ENCODE measurements around the gene VPS9D1.
"Not testable (repeated sequence)": the region's sequence is repeated elsewhere in the genome, so short reads cannot be mapped to it uniquely, and the experiment has no call there.

VPS9D1 gene

GRCh38 chr16:89696670-89697128 lies 24.0 kb downstream of the VPS9D1 start:
- Histone ChIP-seq H3K4me1 (ENCODE audit: insufficient read depth, low read length) (peaks cover 4% of the 10 kb centered on the region; the same call in 1 of the 2 replicates), H3K36me3 (ENCODE audit: insufficient read depth, low read depth, low read length) (peaks cover 35% of the 10 kb centered on the region), H3K9ac (ENCODE audit: low read depth, low read length) (no peak overlapping the region), H3K4me3 (ENCODE audit: low read length) (no peak overlapping the region), H3K27ac (ENCODE audit: low read length) (no peak overlapping the region), H3K9me3 (ENCODE audit: insufficient read depth, low read depth, low read length) (no peaks in the 10 kb centered on the region), H3K27me3 (ENCODE audit: insufficient read depth, low read length) (peaks cover 5% of the 10 kb centered on the region; the same call in 1 of the 2 replicates)

GRCh38 chr16:89695875-89696669 lies 24.6 kb downstream of the VPS9D1 start:
- Histone ChIP-seq H3K9ac (ENCODE audit: low read depth, low read length) (no peak overlapping the region), H3K4me1 (ENCODE audit: insufficient read depth, low read length) (peaks cover 4% of the 10 kb centered on the region; the same call in 1 of the 2 replicates), H3K27ac (ENCODE audit: low read length) (no peak overlapping the region), H3K27me3 (ENCODE audit: insufficient read depth, low read length) (peaks cover 5% of the 10 kb centered on the region; the same call in 1 of the 2 replicates), H3K4me3 (ENCODE audit: low read length) (no peak overlapping the region), H3K36me3 (ENCODE audit: insufficient read depth, low read depth, low read length) (peaks cover 41% of the 10 kb centered on the region), H3K9me3 (ENCODE audit: insufficient read depth, low read depth, low read length) (no peaks in the 10 kb centered on the region)

GRCh38 chr16:89695086-89695874 lies 25.4 kb downstream of the VPS9D1 start:
- Histone ChIP-seq H3K4me1 (ENCODE audit: insufficient read depth, low read length) (peaks cover 4% of the 10 kb centered on the region; the same call in 1 of the 2 replicates), H3K27ac (ENCODE audit: low read length) (no peak overlapping the region), H3K4me3 (ENCODE audit: low read length) (no peak overlapping the region), H3K27me3 (ENCODE audit: insufficient read depth, low read length) (no peaks in the 10 kb centered on the region), H3K9ac (ENCODE audit: low read depth, low read length) (no peak overlapping the region), H3K36me3 (ENCODE audit: insufficient read depth, low read depth, low read length) (peaks cover 46% of the 10 kb centered on the region), H3K9me3 (ENCODE audit: insufficient read depth, low read depth, low read length) (no peaks in the 10 kb centered on the region)

GRCh38 chr16:89694784-89695085 lies 26.0 kb downstream of the VPS9D1 start:
- not testable (repeated sequence) for H3K4me3 ChIP-seq (ENCODE audit: low read length); H3K9ac ChIP-seq (ENCODE audit: low read depth, low read length); H3K4me1 ChIP-seq (ENCODE audit: insufficient read depth, low read length); H3K9me3 ChIP-seq (ENCODE audit: insufficient read depth, low read depth, low read length); H3K27ac ChIP-seq (ENCODE audit: low read length); H3K27me3 ChIP-seq (ENCODE audit: insufficient read depth, low read length)
- H3K36me3 ChIP-seq (ENCODE audit: insufficient read depth, low read depth, low read length): peaks cover 52% of the 10 kb centered on the region

- no peaks in the 10 kb centered on the region; the same call in 1 of the 2 replicates for H3K4me1 ChIP-seq (ENCODE audit: insufficient read depth, low read length)
- no peak overlapping the region for H3K27ac ChIP-seq (ENCODE audit: low read length)
- H3K9ac ChIP-seq (ENCODE audit: low read depth, low read length): no peak overlapping the region
- H3K36me3 ChIP-seq (ENCODE audit: insufficient read depth, low read depth, low read length): peaks cover 58% of the 10 kb centered on the region
- H3K9me3 ChIP-seq (ENCODE audit: insufficient read depth, low read depth, low read length): no peaks in the 10 kb centered on the region
- H3K27me3 ChIP-seq (ENCODE audit: insufficient read depth, low read length): no peaks in the 10 kb centered on the region
- no peak overlapping the region for H3K4me3 ChIP-seq (ENCODE audit: low read length)
Measured at GRCh38 chr16:89693931-89694783, 26.5 kb downstream of the VPS9D1 start.

GRCh38 chr16:89693289-89693731 lies 27.4 kb downstream of the VPS9D1 start:
- Histone ChIP-seq H3K27ac (ENCODE audit: low read length) (no peak overlapping the region), H3K4me1 (ENCODE audit: insufficient read depth, low read length) (no peaks in the 10 kb centered on the region), H3K9ac (ENCODE audit: low read depth, low read length) (no peak overlapping the region), H3K9me3 (ENCODE audit: insufficient read depth, low read depth, low read length) (no peaks in the 10 kb centered on the region), H3K4me3 (ENCODE audit: low read length) (no peak overlapping the region), H3K36me3 (ENCODE audit: insufficient read depth, low read depth, low read length) (peaks cover 60% of the 10 kb centered on the region), H3K27me3 (ENCODE audit: insufficient read depth, low read length) (no peaks in the 10 kb centered on the region)

- Histone ChIP-seq H3K4me3 (ENCODE audit: low read length) (no peak overlapping the region), H3K9ac (ENCODE audit: low read depth, low read length) (no peak overlapping the region), H3K9me3 (ENCODE audit: insufficient read depth, low read depth, low read length) (no peaks in the 10 kb centered on the region), H3K36me3 (ENCODE audit: insufficient read depth, low read depth, low read length) (peaks cover 56% of the 10 kb centered on the region), H3K27me3 (ENCODE audit: insufficient read depth, low read length) (no peaks in the 10 kb centered on the region), H3K27ac (ENCODE audit: low read length) (no peak overlapping the region), H3K4me1 (ENCODE audit: insufficient read depth, low read length) (0 out of 2 replicates have a peak, but pooled peaks cover 6% of the 10 kb centered on the region)
Measured at GRCh38 chr16:89691986-89692569, 28.6 kb downstream of the VPS9D1 start.

- H3K27ac ChIP-seq (ENCODE audit: low read length): no peak overlapping the region
- H3K9ac ChIP-seq (ENCODE audit: low read depth, low read length): no peak overlapping the region
- peaks cover 53% of the 10 kb centered on the region for H3K36me3 ChIP-seq (ENCODE audit: insufficient read depth, low read depth, low read length)
- no peaks in the 10 kb centered on the region for H3K27me3 ChIP-seq (ENCODE audit: insufficient read depth, low read length)
- no peak overlapping the region for H3K4me3 ChIP-seq (ENCODE audit: low read length)
- H3K9me3 ChIP-seq (ENCODE audit: insufficient read depth, low read depth, low read length): no peaks in the 10 kb centered on the region
- H3K4me1 ChIP-seq (ENCODE audit: insufficient read depth, low read length): 0 out of 2 replicates have a peak, but pooled peaks cover 6% of the 10 kb centered on the region
Measured at GRCh38 chr16:89691231-89691985, 29.3 kb downstream of the VPS9D1 start.

- H3K27ac ChIP-seq (ENCODE audit: low read length): no peak overlapping the region
- H3K9ac ChIP-seq (ENCODE audit: low read depth, low read length): no peak overlapping the region
- peaks cover 6% of the 10 kb centered on the region for H3K9me3 ChIP-seq (ENCODE audit: insufficient read depth, low read depth, low read length)
- H3K4me1 ChIP-seq (ENCODE audit: insufficient read depth, low read length): 0 out of 2 replicates have a peak, but pooled peaks cover 6% of the 10 kb centered on the region
- no peak overlapping the region for H3K4me3 ChIP-seq (ENCODE audit: low read length)
- H3K27me3 ChIP-seq (ENCODE audit: insufficient read depth, low read length): no peaks in the 10 kb centered on the region
- peaks cover 51% of the 10 kb centered on the region for H3K36me3 ChIP-seq (ENCODE audit: insufficient read depth, low read depth, low read length)
Measured at GRCh38 chr16:89690392-89690901, 30.3 kb downstream of the VPS9D1 start.

- H3K4me3 ChIP-seq (ENCODE audit: low read length); H3K27me3 ChIP-seq (ENCODE audit: insufficient read depth, low read length); H3K4me1 ChIP-seq (ENCODE audit: insufficient read depth, low read length); H3K27ac ChIP-seq (ENCODE audit: low read length); H3K9ac ChIP-seq (ENCODE audit: low read depth, low read length): not testable (repeated sequence)
- H3K36me3 ChIP-seq (ENCODE audit: insufficient read depth, low read depth, low read length): peaks cover 55% of the 10 kb centered on the region
- peaks cover 10% of the 10 kb centered on the region for H3K9me3 ChIP-seq (ENCODE audit: insufficient read depth, low read depth, low read length)
Measured at GRCh38 chr16:89689621-89690020, 31.1 kb downstream of the VPS9D1 start.
